GM23248 (cell line): ENCODE data around the gene OR2AJ1.

ENCODE experiments used
- EZH2 ChIP-seq: fragments of 200-600 bp; sonication (generic); IDR thresholded peaks from 2 replicates; pipeline ENCODE4 v1.6.1; 2018; ENCODE audit warnings: antibody characterized with exemption, mild to moderate bottlenecking; ENCODE audit not compliant: insufficient read depth, poor library complexity, severe bottlenecking
- EZH2phosphoT487 ChIP-seq: fragments of 200-600 bp; sonication (generic); IDR thresholded peaks from 2 replicates; pipeline ENCODE4 v1.6.1; 2018; ENCODE audit warnings: antibody characterized with exemption, moderate library complexity, mild to moderate bottlenecking, low read depth; ENCODE audit not compliant: insufficient read depth

- TF ChIP-seq EZH2 (no peak), EZH2phosphoT487 (no peak)
These were observed 20.6 kb upstream of the OR2AJ1 start for GRCh38 chr1:247904122-247904521.
